OCI-LY7 (cell line): ENCODE measurements around the gene ITGB3. TPM values are rescaled to one million over a fixed set of nuclear protein-coding genes. Genes with fewer than 3 reads are reported as not detected.

Experiments used
- BruUV-seq: library from RNA; stranded (reverse); fragments of 400-500 nt; replicated peaks from 2 replicates; lab custom pipeline; 2021; lab: Mats Ljungman, UMichigan
- CTCF ChIA-PET: fragments of 300-600 bp; sonication (Branson Sonifier 250); formaldehyde crosslinking; loops from one replicate; lab custom pipeline; 2022; ENCODE audit warnings: antibody characterized with exemption; ENCODE audit not compliant: unreplicated experiment; lab: Charles Lee
- POLR2A ChIA-PET: fragments of 300-600 bp; sonication (Branson Sonifier 250); formaldehyde crosslinking; loops from one replicate; lab custom pipeline; 2022; ENCODE audit warnings: antibody characterized with exemption; lab: Charles Lee
- DNase-seq: peaks from one replicate; pipeline ENCODE4 v3.0.0-alpha.2; 2015; ENCODE audit warnings: low spot score
- H2AFZ ChIP-seq: fragments of 200-600 bp; sonication (generic), shearing (Covaris generic); 2 replicates; pipeline ENCODE4 v1.6.1; 2014; ENCODE audit warnings: mild to moderate bottlenecking, antibody characterized with exemption, low read length, moderate library complexity
- H3K27ac ChIP-seq: fragments of 200-600 bp; sonication (generic); 2 replicates; pipeline ENCODE4 v1.5.1; 2014; ENCODE audit warnings: mixed run types, low read depth, mild to moderate bottlenecking, moderate library complexity, low read length, inconsistent platforms; ENCODE audit not compliant: poor library complexity, severe bottlenecking
- H3K36me3 ChIP-seq: fragments of 200-600 bp; sonication (generic); 2 replicates; pipeline ENCODE4 v1.6.1; 2014; ENCODE audit warnings: mild to moderate bottlenecking, antibody characterized with exemption, low read length, moderate library complexity, mixed read lengths; ENCODE audit not compliant: insufficient read depth
- H3K4me1 ChIP-seq: fragments of 200-600 bp; sonication (generic); 2 replicates; pipeline ENCODE4 v1.5.1; 2014; ENCODE audit warnings: mild to moderate bottlenecking, low read length; ENCODE audit not compliant: insufficient read depth, poor library complexity, severe bottlenecking
- H3K4me2 ChIP-seq: fragments of 200-600 bp; sonication (generic); 2 replicates; pipeline ENCODE4 v1.6.1; 2014; ENCODE audit warnings: mild to moderate bottlenecking, low read length
- H3K4me3 ChIP-seq: fragments of 200-600 bp; sonication (generic); 2 replicates; pipeline ENCODE4 v1.5.1; 2014; ENCODE audit warnings: mild to moderate bottlenecking, low read depth, low read length; ENCODE audit not compliant: poor library complexity, severe bottlenecking
- H3K79me2 ChIP-seq: fragments of 200-600 bp; sonication (generic); 2 replicates; pipeline ENCODE4 v1.6.1; 2016; ENCODE audit warnings: low read depth, mild to moderate bottlenecking, low read length, moderate library complexity, mixed read lengths; ENCODE audit not compliant: insufficient read depth
- H3K9me2 ChIP-seq: fragments of 200-600 bp; sonication (generic); 2 replicates; pipeline ENCODE4 v1.6.1; 2016; ENCODE audit warnings: mild to moderate bottlenecking, low read length, mixed read lengths; ENCODE audit not compliant: insufficient read depth
- H3K9me3 ChIP-seq: fragments of 200-600 bp; sonication (generic); 2 replicates; pipeline ENCODE4 v1.6.1; 2014; ENCODE audit warnings: mild to moderate bottlenecking, mixed run types, low read length, mixed read lengths
- H4K20me1 ChIP-seq: fragments of 200-600 bp; sonication (generic); 2 replicates; pipeline ENCODE4 v1.6.1; 2014; ENCODE audit warnings: mild to moderate bottlenecking, antibody characterized with exemption, low read length, moderate library complexity, mixed read lengths; ENCODE audit not compliant: insufficient read depth
- CTCF ChIP-seq: fragments of 200-600 bp; sonication (generic); conservative IDR thresholded peaks from 2 replicates; pipeline ENCODE4 v1.5.1; 2014; ENCODE audit warnings: mild to moderate bottlenecking, antibody characterized with exemption, low read length, moderate library complexity, mixed read lengths
- EZH2phosphoT487 ChIP-seq: fragments of 200-600 bp; sonication (generic); IDR thresholded peaks from 2 replicates; pipeline ENCODE4 v1.6.1; 2018; ENCODE audit warnings: low read depth, borderline replicate concordance, mild to moderate bottlenecking, mixed run types, antibody characterized with exemption, low read length, moderate library complexity, mixed read lengths
- intact Hi-C: fragments of 100-400 bp; cut with micrococcal nuclease; formaldehyde crosslinking; loops from one replicate; pipeline ENCODE4 v1.10.0; 2022; ENCODE audit not compliant: unreplicated experiment
- total RNA-seq, 2 experiments: library from RNA; depleted of rRNA in 1 of 2; stranded (reverse); fragments of >200 nt in 1 of 2; shearing (Covaris generic) in 1 of 2; gene quantifications; 2 replicates each; pipeline ENCODE4 v1.2.3, GENCODE V29; 2014 to 2022

Gene ITGB3
- total RNA-seq, 2 experiments from 2014 or later = not detected

- H3K4me1 ChIP-seq = no peaks in the 10 kb centered on the region
- H3K9me3 ChIP-seq = peaks cover 14% of the 10 kb centered on the region; the same call in 1 of the 2 replicates
- H3K4me2 ChIP-seq = no peak overlapping the region
- no peak overlapping the region for H3K4me3 ChIP-seq
- H3K9me2 ChIP-seq = no peaks in the 10 kb centered on the region
- ChIA-PET CTCF (no interaction called here), POLR2A (no interaction called here)
- H3K36me3 ChIP-seq = no peaks in the 10 kb centered on the region
- no peak for DNase-seq
- H3K79me2 ChIP-seq = no peaks in the 10 kb centered on the region
- intact Hi-C loops = loop anchor here (5.0 kb wide), 3 partner anchors 250 to 375 kb away; no protein-coding TSS in a partner anchor
- no peaks in the 10 kb centered on the region for H4K20me1 ChIP-seq
- no peak for TF ChIP-seq CTCF
- no peak for TF ChIP-seq EZH2phosphoT487
- BruUV-seq = no TSS peak
- no peak overlapping the region for H2AFZ ChIP-seq
- no peak overlapping the region for H3K27ac ChIP-seq
These were observed 63.5 kb downstream of the ITGB3 start for GRCh38 chr17:47317119-47317518.

- Histone ChIP-seq H3K27ac (no peak overlapping the region), H3K79me2 (no peaks in the 10 kb centered on the region)
- peak; percentile 14 for DNase-seq
These were observed 64.7 kb downstream of the ITGB3 start for GRCh38 chr17:47318197-47318918.

More at GRCh38 chr17:47318197-47318918, 64.7 kb downstream of the ITGB3 start:
- Histone ChIP-seq H2AFZ (no peak overlapping the region), H3K4me3 (no peak overlapping the region), H4K20me1 (no peaks in the 10 kb centered on the region), H3K4me2 (no peak overlapping the region), H3K9me3 (peaks cover 14% of the 10 kb centered on the region; the same call in 1 of the 2 replicates), H3K9me2 (no peaks in the 10 kb centered on the region), H3K36me3 (no peaks in the 10 kb centered on the region), H3K4me1 (peaks cover 3% of the 10 kb centered on the region)
- intact Hi-C loops = loop anchor here (5.0 kb wide), 3 partner anchors 251 to 376 kb away; no protein-coding TSS in a partner anchor
- ChIA-PET CTCF (no interaction called here), POLR2A (no interaction called here)
- BruUV-seq = no TSS peak
- TF ChIP-seq EZH2phosphoT487 = no peak
- peak; percentile 27; the same call in 1 of the 2 replicates for TF ChIP-seq CTCF
